ENCODE results near the gene SASH1. TPM values are rescaled to one million over a fixed set of nuclear protein-coding genes. Genes with fewer than 3 reads are reported as not detected.
"Not testable (repeated sequence)": the region's sequence is repeated elsewhere in the genome, so short reads cannot be mapped to it uniquely, and the experiment has no call there.

SASH1 gene
- total RNA-seq, 2 donors from 2014 or later: 4.6 to 12.4 TPM

DNA sequence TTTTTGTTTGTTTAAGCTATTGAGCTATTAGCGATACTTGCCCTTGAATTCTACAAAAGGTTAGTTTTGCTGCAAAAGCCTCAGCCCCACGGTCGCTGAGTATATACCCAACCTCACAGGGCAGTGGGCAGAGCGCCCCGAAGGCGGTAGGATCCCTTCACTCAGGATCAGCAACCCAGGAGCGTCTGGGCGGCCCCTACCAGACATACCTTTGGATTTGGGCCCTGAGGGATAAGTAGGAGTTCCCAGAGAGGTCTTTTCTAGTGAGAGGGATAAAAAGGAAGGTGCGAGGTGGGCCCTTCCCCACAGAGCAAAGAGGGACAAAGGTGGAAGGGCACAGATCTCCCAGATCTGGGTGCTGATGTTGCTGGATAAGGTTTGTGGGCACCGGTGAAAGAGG, 6.1 kb downstream of the SASH1 start:
- peaks cover 9% of the 10 kb centered on the region for H3K27me3 Mint-ChIP-seq (ENCODE audit: insufficient read depth)
- TF ChIP-seq, protein P1, sequence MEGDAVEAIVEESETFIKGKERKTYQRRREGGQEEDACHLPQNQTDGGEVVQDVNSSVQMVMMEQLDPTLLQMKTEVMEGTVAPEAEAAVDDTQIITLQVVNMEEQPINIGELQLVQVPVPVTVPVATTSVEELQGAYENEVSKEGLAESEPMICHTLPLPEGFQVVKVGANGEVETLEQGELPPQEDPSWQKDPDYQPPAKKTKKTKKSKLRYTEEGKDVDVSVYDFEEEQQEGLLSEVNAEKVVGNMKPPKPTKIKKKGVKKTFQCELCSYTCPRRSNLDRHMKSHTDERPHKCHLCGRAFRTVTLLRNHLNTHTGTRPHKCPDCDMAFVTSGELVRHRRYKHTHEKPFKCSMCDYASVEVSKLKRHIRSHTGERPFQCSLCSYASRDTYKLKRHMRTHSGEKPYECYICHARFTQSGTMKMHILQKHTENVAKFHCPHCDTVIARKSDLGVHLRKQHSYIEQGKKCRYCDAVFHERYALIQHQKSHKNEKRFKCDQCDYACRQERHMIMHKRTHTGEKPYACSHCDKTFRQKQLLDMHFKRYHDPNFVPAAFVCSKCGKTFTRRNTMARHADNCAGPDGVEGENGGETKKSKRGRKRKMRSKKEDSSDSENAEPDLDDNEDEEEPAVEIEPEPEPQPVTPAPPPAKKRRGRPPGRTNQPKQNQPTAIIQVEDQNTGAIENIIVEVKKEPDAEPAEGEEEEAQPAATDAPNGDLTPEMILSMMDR (conservative IDR thresholded peaks at IDR 0.05): no peak
- no peak for DNase-seq
- peaks cover 23% of the 10 kb centered on the region for H3K4me1 ChIP-seq (ENCODE audit: control insufficient read depth, insufficient read depth, low read length)
- no peak overlapping the region for H3K27ac ChIP-seq (ENCODE audit: low read depth, low read length)
- no peaks in the 10 kb centered on the region for H3K36me3 ChIP-seq (ENCODE audit: control insufficient read depth, insufficient read depth, low read length)
- peaks cover 55% of the 10 kb centered on the region for H3K4me1 Mint-ChIP-seq
- H3K27ac Mint-ChIP-seq: no peak overlapping the region
- H3K27me3 ChIP-seq (ENCODE audit: control insufficient read depth, insufficient read depth, low read length, poor library complexity, severe bottlenecking): no peaks in the 10 kb centered on the region
- no peaks in the 10 kb centered on the region for H3K9me3 ChIP-seq (ENCODE audit: control insufficient read depth, low read length)
- H3K4me3 Mint-ChIP-seq: no peak overlapping the region
- no peak overlapping the region for H3K9ac ChIP-seq (ENCODE audit: extremely low read depth, low read length, poor library complexity, severe bottlenecking)
- H3K9me3 Mint-ChIP-seq: no peaks in the 10 kb centered on the region
- WGBS, 2 experiments (ENCODE audit: insufficient coverage in 1 of 2, insufficient read length in 1 of 2): 84 to 100% methylated on average over 2 to 10 of the region's 10 CpGs
- H3K4me3 ChIP-seq (ENCODE audit: low read length): no peak overlapping the region
- H3K36me3 Mint-ChIP-seq (ENCODE audit: low read depth): peaks cover 2% of the 10 kb centered on the region

DNA sequence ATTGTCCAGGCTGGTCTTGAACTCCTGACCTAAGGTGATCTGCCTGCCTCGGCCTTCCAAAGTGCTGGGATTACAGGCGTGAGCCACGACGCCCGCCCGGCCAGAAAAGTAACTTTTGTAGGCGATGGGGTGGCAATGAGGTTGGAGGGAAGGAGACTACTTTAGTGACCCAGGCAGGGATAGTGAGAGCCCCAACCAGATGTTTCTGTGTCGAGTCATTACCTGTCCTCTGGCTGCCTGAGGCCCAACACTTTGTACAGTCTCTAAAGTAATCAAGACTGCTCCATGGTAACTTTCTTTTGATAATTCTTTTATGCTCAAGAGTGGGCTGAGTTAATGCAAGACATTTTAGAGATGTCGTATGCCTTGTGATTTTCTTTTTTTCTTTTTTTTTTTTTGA, 6.8 kb downstream of the SASH1 start:
- Mint-ChIP-seq H3K36me3 (ENCODE audit: low read depth) (peaks cover 2% of the 10 kb centered on the region), H3K27ac (no peak overlapping the region), H3K9me3 (no peaks in the 10 kb centered on the region), H3K4me1 (peaks cover 50% of the 10 kb centered on the region), H3K4me3 (no peak overlapping the region), H3K27me3 (ENCODE audit: insufficient read depth) (peaks cover 4% of the 10 kb centered on the region)
- no peak for DNase-seq
- Histone ChIP-seq H3K4me1 (ENCODE audit: control insufficient read depth, insufficient read depth, low read length) (peaks cover 19% of the 10 kb centered on the region), H3K9ac (ENCODE audit: extremely low read depth, low read length, poor library complexity, severe bottlenecking) (no peak overlapping the region), H3K9me3 (ENCODE audit: control insufficient read depth, low read length) (no peaks in the 10 kb centered on the region), H3K27ac (ENCODE audit: low read depth, low read length) (no peak overlapping the region), H3K27me3 (ENCODE audit: control insufficient read depth, insufficient read depth, low read length, poor library complexity, severe bottlenecking) (no peaks in the 10 kb centered on the region), H3K4me3 (ENCODE audit: low read length) (no peak overlapping the region), H3K36me3 (ENCODE audit: control insufficient read depth, insufficient read depth, low read length) (no peaks in the 10 kb centered on the region)
- TF ChIP-seq, protein P1 (conservative IDR thresholded peaks at IDR 0.05): no peak
- 90 to 93% methylated on average over 8 to 9 of the region's 9 CpGs for WGBS, 2 experiments (ENCODE audit: insufficient coverage in 1 of 2, insufficient read length in 1 of 2)

DNA sequence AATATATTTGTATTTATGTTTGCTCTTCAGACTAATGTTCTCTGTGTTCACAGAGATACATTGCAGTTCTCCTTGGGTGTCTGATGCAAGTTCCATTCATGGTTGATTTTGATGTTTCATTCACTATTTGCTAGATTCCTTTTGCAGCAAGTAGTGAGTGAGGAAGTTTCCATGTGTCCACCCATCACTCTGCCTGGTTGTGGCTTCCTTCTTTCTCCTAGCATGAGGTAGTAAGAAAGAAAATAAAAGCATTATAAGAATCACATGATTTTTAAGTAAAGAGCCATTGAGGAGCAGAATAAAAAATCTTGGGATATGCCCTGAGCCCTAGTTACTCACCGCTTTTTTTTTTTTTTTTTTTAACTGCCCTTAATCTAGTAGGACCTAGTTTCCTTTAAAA, 8.7 kb downstream of the SASH1 start:
- Histone ChIP-seq H3K27me3 (ENCODE audit: control insufficient read depth, insufficient read depth, low read length, poor library complexity, severe bottlenecking) (no peaks in the 10 kb centered on the region), H3K4me3 (ENCODE audit: low read length) (no peak overlapping the region), H3K36me3 (ENCODE audit: control insufficient read depth, insufficient read depth, low read length) (no peaks in the 10 kb centered on the region), H3K27ac (ENCODE audit: low read depth, low read length) (no peak overlapping the region), H3K4me1 (ENCODE audit: control insufficient read depth, insufficient read depth, low read length) (peaks cover 8% of the 10 kb centered on the region), H3K9me3 (ENCODE audit: control insufficient read depth, low read length) (no peaks in the 10 kb centered on the region), H3K9ac (ENCODE audit: extremely low read depth, low read length, poor library complexity, severe bottlenecking) (no peak overlapping the region)
- peaks cover 2% of the 10 kb centered on the region for H3K36me3 Mint-ChIP-seq (ENCODE audit: low read depth)
- no peak for DNase-seq
- H3K4me3 Mint-ChIP-seq: no peak overlapping the region
- WGBS, 2 experiments (ENCODE audit: insufficient coverage in 1 of 2, insufficient read length in 1 of 2): 57 to 81% methylated on average over 1 of the region's 1 CpG
- peaks cover 37% of the 10 kb centered on the region for H3K4me1 Mint-ChIP-seq
- H3K27ac Mint-ChIP-seq: no peak overlapping the region
- H3K9me3 Mint-ChIP-seq: no peaks in the 10 kb centered on the region
- H3K27me3 Mint-ChIP-seq (ENCODE audit: insufficient read depth): peaks cover 4% of the 10 kb centered on the region
- TF ChIP-seq, protein P1 (conservative IDR thresholded peaks at IDR 0.05): no peak

DNA sequence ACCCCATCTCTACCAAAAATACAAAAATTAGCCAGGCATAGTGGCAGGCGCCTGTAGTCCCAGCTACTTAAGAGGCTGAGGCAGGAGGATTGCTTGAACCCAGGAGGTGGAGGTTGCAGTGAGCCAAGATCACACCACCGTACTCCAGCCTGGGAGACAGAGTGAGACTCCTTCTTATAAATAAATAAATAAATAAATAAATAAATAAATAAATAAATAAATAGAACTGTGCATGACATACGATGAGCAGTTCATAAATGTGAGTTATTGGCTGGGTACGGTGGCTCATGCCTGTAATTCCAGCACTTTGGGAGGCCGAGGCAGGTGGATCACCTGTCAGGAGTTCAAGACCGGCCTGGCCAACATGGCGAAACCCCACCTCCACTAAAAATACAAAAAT, 9.8 kb downstream of the SASH1 start:
- H3K4me1 Mint-ChIP-seq: peaks cover 32% of the 10 kb centered on the region
- not testable (repeated sequence) for H3K27ac Mint-ChIP-seq; H3K27me3 ChIP-seq (ENCODE audit: control insufficient read depth, insufficient read depth, low read length, poor library complexity, severe bottlenecking); H3K27me3 Mint-ChIP-seq (ENCODE audit: insufficient read depth); H3K4me3 Mint-ChIP-seq; H3K27ac ChIP-seq (ENCODE audit: low read depth, low read length); H3K4me1 ChIP-seq (ENCODE audit: control insufficient read depth, insufficient read depth, low read length); H3K9ac ChIP-seq (ENCODE audit: extremely low read depth, low read length, poor library complexity, severe bottlenecking); H3K36me3 Mint-ChIP-seq (ENCODE audit: low read depth); H3K9me3 ChIP-seq (ENCODE audit: control insufficient read depth, low read length); H3K4me3 ChIP-seq (ENCODE audit: low read length); DNase-seq; H3K36me3 ChIP-seq (ENCODE audit: control insufficient read depth, insufficient read depth, low read length); H3K9me3 Mint-ChIP-seq
- WGBS, 2 experiments (ENCODE audit: insufficient coverage in 1 of 2, insufficient read length in 1 of 2): 93 to 100% methylated on average over 1 to 6 of the region's 7 CpGs
